Measurements from ENCODE around the gene METTL16. TPM values are rescaled to one million over a fixed set of nuclear protein-coding genes. Genes with fewer than 3 reads are reported as not detected.

METTL16 gene
- total RNA-seq, 1 donor from 2014 or later = 20.8 TPM

- Histone ChIP-seq H3K36me3 (peaks cover 8% of the 10 kb centered on the region), H3K27me3 (ENCODE audit: low read depth) (no peaks in the 10 kb centered on the region), H3K27ac (replicated peaks) (no peak overlapping the region), H3K4me3 (no peak overlapping the region), H3K4me1 (peaks cover 44% of the 10 kb centered on the region), H3K9me3 (replicated peaks) (no peaks in the 10 kb centered on the region)
- TF ChIP-seq CTCF (IDR thresholded peaks at IDR 0.05; ENCODE audit: borderline replicate concordance) = no peak
- intact Hi-C loops (cut with micrococcal nuclease) = no loop called here
- DNase-seq = no peak
These were observed 100.7 kb downstream of the METTL16 start for GRCh38 chr17:2410951-2411350.

GRCh38 chr17:2406903-2407790 lies 104.5 kb downstream of the METTL16 start:
- intact Hi-C loops (cut with micrococcal nuclease) = no loop called here
- peaks cover 59% of the 10 kb centered on the region for H3K4me1 ChIP-seq
- peak; percentile 58 for DNase-seq

GRCh38 chr17:2406271-2406902 lies 105.3 kb downstream of the METTL16 start:
- Histone ChIP-seq H3K9me3 (replicated peaks) (no peaks in the 10 kb centered on the region), H3K4me3 (no peak overlapping the region), H3K27ac (replicated peaks) (peak overlapping the region; percentile 99), H3K36me3 (no peaks in the 10 kb centered on the region), H3K4me1 (peaks cover 60% of the 10 kb centered on the region), H3K27me3 (ENCODE audit: low read depth) (no peaks in the 10 kb centered on the region)
- intact Hi-C loops (cut with micrococcal nuclease) = no loop called here
- DNase-seq = no peak
- no peak for TF ChIP-seq CTCF (IDR thresholded peaks at IDR 0.05; ENCODE audit: borderline replicate concordance)

More at GRCh38 chr17:2406903-2407790, 104.5 kb downstream of the METTL16 start:
- Histone ChIP-seq H3K36me3 (no peaks in the 10 kb centered on the region), H3K27me3 (ENCODE audit: low read depth) (no peaks in the 10 kb centered on the region), H3K9me3 (replicated peaks) (no peaks in the 10 kb centered on the region), H3K27ac (replicated peaks) (peak overlapping the region; percentile 99), H3K4me3 (no peak overlapping the region)
- no peak for TF ChIP-seq CTCF (IDR thresholded peaks at IDR 0.05; ENCODE audit: borderline replicate concordance)

GRCh38 chr17:2405247-2405926 lies 106.3 kb downstream of the METTL16 start:
- intact Hi-C loops (cut with micrococcal nuclease) = no loop called here
- no peaks in the 10 kb centered on the region for H3K27me3 ChIP-seq (ENCODE audit: low read depth)
- peak overlapping the region; percentile 99 for H3K27ac ChIP-seq (replicated peaks)
- H3K9me3 ChIP-seq (replicated peaks) = no peaks in the 10 kb centered on the region
- no peak overlapping the region for H3K4me3 ChIP-seq
- no peak for TF ChIP-seq CTCF (IDR thresholded peaks at IDR 0.05; ENCODE audit: borderline replicate concordance)
- DNase-seq = no peak
- peaks cover 64% of the 10 kb centered on the region for H3K4me1 ChIP-seq
- H3K36me3 ChIP-seq = no peaks in the 10 kb centered on the region

GRCh38 chr17:2403044-2403443 lies 108.6 kb downstream of the METTL16 start:
- no peak for TF ChIP-seq CTCF (IDR thresholded peaks at IDR 0.05; ENCODE audit: borderline replicate concordance)
- Histone ChIP-seq H3K4me3 (peak overlapping the region; percentile 87), H3K4me1 (peaks cover 84% of the 10 kb centered on the region), H3K36me3 (no peaks in the 10 kb centered on the region), H3K9me3 (replicated peaks) (no peaks in the 10 kb centered on the region), H3K27me3 (ENCODE audit: low read depth) (no peaks in the 10 kb centered on the region), H3K27ac (replicated peaks) (peak overlapping the region; percentile 99)
- no peak for DNase-seq
- intact Hi-C loops (cut with micrococcal nuclease) = no loop called here

All from left ventricle myocardium inferior (tissue), 1 donor.